IPS-20b (cell line): ENCODE measurements around the gene CACNA1D.

Experiments
- H3K27ac ChIP-seq: one replicate; pipeline ENCODE4 v1.5.1; 2013; ENCODE audit warnings: low read length
- H3K27me3 ChIP-seq: 2 replicates; pipeline ENCODE4 v1.6.1; 2013; ENCODE audit warnings: mild to moderate bottlenecking, low read length, inconsistent platforms; ENCODE audit not compliant: insufficient read depth
- H3K36me3 ChIP-seq: 2 replicates; pipeline ENCODE4 v1.6.1; 2013; ENCODE audit warnings: low read depth, mild to moderate bottlenecking, inconsistent platforms, low read length, moderate library complexity; ENCODE audit not compliant: insufficient read depth
- H3K4me1 ChIP-seq: 2 replicates; pipeline ENCODE4 v1.6.1; 2013; ENCODE audit warnings: mild to moderate bottlenecking, control low read depth, inconsistent platforms, low read length, moderate library complexity; ENCODE audit not compliant: insufficient read depth
- H3K4me3 ChIP-seq: 2 replicates; pipeline ENCODE4 v1.5.1; 2013; ENCODE audit warnings: mild to moderate bottlenecking, low read length, inconsistent platforms
- H3K9ac ChIP-seq: 2 replicates; pipeline ENCODE4 v1.6.1; 2013; ENCODE audit warnings: low read depth, mild to moderate bottlenecking, inconsistent platforms, low read length, moderate library complexity
- H3K9me3 ChIP-seq: 2 replicates; pipeline ENCODE4 v1.6.1; 2013; ENCODE audit warnings: mild to moderate bottlenecking, low read depth, low read length, inconsistent platforms; ENCODE audit not compliant: insufficient read depth

The CACNA1D gene

DNA sequence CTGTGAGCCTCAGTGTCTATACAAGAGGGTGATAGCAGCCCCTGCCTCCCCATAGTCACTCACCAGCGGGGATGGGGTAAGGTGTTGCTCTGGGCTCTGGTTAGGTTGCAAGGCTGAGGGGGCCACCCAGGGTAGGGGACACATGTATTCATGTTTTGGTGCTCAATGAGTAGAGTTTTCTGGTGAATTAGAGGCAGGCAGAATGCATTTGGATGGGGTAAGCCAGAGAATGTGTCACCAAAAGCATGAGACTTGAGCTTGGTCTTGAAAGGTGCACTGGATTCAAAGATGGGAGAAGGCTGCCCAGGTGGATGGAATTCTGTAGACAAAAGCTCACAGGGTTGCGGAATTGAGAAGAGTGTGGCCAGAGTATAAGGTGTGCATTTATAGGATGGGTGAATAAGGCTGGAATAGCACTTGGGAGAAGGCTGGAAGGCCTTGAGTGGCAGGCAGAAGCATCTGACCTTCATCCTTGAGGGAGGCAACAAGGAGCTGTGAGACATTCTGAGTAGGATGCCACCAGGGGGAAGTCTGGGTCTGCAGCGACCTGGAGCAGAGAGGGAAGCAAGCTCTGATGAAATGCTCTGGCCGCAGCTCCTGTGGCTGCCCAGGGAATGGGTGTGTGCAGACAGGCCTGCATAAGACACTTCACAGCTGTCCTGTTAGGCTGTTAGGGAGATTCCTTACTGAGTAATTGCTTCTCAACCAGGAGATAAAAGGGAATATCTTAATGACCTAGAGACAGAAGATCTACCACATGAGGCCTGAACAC, 202.2 kb downstream of the CACNA1D start:
- H3K9ac ChIP-seq, result no peak overlapping the region
- H3K27ac ChIP-seq, result no peak overlapping the region
- no peak overlapping the region for H3K4me3 ChIP-seq
- H3K36me3 ChIP-seq, result no peaks in the 10 kb centered on the region
- no peaks in the 10 kb centered on the region for H3K9me3 ChIP-seq
- no peaks in the 10 kb centered on the region for H3K27me3 ChIP-seq
- no peaks in the 10 kb centered on the region for H3K4me1 ChIP-seq

DNA sequence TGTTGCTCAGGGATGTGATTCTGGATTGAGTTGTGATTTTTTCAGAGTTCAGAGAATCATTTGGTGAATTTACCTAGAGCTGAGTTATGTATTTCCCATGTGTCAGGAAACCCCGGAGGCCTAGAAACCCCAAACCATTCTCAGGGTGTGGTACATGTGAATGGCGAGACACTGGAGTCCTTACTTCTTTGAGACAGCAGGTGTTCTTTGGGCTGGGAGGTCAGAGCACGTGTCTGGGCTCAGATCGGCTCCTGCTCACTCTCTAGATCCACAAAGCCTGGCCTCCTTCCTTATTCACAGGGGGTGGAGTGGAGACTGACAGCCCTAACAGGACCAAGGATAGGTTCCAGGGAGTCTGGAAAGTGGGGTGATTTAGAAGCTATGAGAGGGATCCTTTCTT, 206.0 kb downstream of the CACNA1D start:
- Histone ChIP-seq H3K4me3 (no peak overlapping the region), H3K9me3 (no peaks in the 10 kb centered on the region), H3K27ac (no peak overlapping the region), H3K36me3 (no peaks in the 10 kb centered on the region), H3K9ac (no peak overlapping the region), H3K4me1 (no peaks in the 10 kb centered on the region; the same call in 1 of the 2 replicates), H3K27me3 (no peaks in the 10 kb centered on the region)

DNA sequence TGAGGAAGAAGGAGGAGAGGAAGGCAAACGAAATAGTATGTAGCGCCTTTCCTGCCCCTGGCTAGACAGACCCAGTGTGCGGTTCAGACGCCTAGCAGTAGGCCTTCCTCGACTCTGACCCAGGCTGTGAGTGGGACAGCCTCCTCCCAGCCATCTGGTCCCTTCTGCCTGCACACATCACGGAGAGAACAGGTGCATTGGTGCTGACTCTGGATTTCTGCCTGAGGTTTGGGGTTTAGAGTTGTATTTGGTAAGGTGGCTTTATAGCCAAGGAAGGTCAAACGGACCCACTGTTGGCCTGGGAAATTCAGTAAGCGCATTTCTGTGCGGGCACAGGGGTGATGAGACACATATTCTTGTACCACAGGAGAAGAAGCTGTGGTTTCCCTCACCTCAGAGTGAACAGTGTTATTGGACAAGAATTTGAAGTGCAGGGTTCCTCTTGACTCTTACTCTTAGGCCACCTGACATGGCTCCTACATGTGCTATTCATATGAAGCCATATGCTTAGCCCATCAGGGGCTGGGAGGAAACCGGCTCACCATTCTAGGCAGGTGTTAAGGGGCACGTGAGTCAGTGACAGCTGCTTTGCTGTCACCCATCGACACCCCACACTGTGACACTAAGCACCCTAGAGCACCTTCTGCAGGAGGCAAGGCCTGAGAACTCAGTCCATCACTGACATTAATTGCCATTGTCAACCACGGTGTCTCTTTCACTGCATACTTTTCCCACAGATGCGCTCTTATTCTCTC, 208.5 kb downstream of the CACNA1D start:
- no peaks in the 10 kb centered on the region for H3K9me3 ChIP-seq
- no peaks in the 10 kb centered on the region for H3K27me3 ChIP-seq
- H3K4me3 ChIP-seq, result no peak overlapping the region
- H3K27ac ChIP-seq, result no peak overlapping the region
- no peaks in the 10 kb centered on the region; the same call in 1 of the 2 replicates for H3K4me1 ChIP-seq
- H3K9ac ChIP-seq, result no peak overlapping the region
- no peaks in the 10 kb centered on the region for H3K36me3 ChIP-seq

DNA sequence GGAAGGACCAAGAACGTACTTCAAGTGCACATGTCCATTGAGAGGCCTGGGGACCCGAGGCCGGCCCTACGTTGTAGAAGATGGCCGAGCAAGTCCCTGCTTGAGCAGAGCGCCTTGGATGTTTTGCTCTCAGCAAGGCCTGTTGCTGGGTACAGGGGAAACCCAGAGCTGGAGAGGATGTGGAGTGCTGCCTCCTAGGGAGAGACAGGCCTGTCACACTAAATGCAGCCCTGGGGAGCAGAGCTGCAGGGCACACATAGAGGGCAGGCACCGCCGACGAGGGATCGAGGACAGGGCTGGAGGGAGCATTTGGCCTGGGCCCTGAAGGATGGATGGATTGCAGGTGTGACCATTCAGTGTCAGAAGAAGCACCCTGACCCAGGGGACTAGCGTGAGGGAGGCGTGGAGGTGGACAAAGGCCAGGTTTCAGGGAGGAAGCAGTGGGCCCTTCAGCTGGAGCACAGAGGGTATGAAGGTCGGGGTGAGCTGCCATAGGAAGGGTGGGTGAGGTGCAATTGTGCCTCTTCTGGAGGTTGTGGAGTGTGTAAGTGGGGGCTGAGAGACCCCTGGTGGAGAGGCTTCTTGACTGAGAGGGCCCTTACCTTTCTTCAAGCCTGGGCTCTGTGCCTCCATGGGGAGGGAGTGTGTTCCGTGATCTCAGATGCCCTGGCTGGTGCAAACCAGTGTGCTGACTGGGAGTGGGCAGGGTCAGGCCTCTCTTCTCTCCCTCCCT, 209.4 kb downstream of the CACNA1D start:
- Histone ChIP-seq H3K9ac (no peak overlapping the region), H3K27ac (no peak overlapping the region), H3K4me1 (no peaks in the 10 kb centered on the region; the same call in 1 of the 2 replicates), H3K9me3 (no peaks in the 10 kb centered on the region), H3K36me3 (no peaks in the 10 kb centered on the region), H3K27me3 (no peaks in the 10 kb centered on the region), H3K4me3 (no peak overlapping the region)

DNA sequence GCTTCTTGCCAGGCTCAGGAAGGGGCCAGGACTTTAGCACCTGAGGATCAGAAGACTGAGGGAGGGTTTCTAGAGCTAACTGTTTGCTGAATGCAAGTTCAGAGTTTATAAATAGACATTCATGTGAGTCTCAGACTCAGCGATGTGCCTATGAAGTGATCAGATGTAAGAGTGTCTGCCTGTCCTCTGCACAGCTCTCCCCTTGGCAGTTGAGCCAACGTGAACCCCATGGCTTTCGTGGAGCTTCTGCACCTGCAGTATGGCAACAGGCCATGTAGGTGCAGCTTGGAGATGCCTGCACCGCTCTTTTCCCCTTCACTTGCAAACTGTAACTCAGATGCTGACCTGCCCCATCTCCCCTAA, 209.9 kb downstream of the CACNA1D start:
- Histone ChIP-seq H3K4me3 (no peak overlapping the region), H3K9ac (no peak overlapping the region), H3K36me3 (no peaks in the 10 kb centered on the region), H3K9me3 (no peaks in the 10 kb centered on the region), H3K27ac (no peak overlapping the region), H3K27me3 (no peaks in the 10 kb centered on the region), H3K4me1 (no peaks in the 10 kb centered on the region; the same call in 1 of the 2 replicates)

DNA sequence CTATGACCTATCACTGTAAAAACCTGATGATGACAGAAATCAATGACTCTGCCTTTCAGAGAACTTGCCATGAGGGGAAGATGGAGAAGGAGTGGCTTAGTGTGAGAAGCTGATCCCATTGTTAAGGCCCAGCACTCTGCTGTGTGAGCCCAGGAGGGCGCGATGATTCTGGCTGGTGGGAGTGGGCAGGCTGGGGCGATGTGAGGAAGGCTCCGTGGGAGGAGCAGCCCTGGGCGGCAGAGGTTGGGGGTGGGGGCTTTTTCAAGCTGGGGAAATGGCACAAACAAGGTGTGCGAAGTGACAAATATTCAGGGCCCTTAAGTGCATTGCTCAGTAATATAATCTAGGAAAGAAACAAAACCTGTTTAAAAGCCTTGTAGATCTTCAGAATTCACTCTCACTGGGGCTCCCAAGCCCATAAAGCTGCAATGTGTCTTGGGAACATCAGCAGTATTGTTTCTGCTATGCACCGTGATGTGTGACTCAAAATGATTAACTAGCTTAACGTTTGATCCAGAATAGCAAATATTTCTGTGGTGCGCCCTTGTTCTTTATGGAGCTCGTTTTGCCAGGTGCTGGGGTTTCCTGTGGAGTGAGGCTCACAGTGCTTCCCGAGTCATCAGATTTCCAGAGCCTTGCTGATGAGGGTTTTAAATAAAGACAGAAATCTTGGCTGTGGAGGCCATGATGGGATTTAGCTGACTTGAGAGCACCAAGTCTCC, 210.8 kb downstream of the CACNA1D start:
- Histone ChIP-seq H3K9me3 (no peaks in the 10 kb centered on the region), H3K4me1 (peaks cover 3% of the 10 kb centered on the region; the same call in 1 of the 2 replicates), H3K36me3 (no peaks in the 10 kb centered on the region), H3K27me3 (no peaks in the 10 kb centered on the region), H3K4me3 (no peak overlapping the region), H3K27ac (no peak overlapping the region), H3K9ac (no peak overlapping the region)

DNA sequence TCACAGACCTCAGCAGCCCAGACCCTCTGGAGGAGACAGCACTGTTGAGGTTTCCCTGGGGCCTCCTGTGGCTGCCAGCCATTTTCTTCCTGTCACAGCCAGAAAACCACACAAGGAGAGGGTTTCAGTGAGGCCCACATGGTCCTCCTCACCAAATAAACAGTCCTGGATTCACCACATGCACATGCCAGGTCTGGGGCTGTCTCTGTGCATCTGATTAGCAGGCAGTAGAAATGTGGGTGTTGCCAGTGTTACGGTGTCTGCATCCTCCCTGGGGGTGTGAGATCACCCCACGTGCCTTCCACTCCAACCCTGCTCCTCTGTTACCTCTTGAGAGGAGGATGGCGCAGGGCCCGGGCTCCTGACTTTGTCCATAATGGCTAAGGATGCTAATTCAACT, 211.4 kb downstream of the CACNA1D start:
- Histone ChIP-seq H3K36me3 (no peaks in the 10 kb centered on the region), H3K4me3 (no peak overlapping the region), H3K27me3 (no peaks in the 10 kb centered on the region), H3K9me3 (no peaks in the 10 kb centered on the region), H3K9ac (no peak overlapping the region), H3K27ac (no peak overlapping the region), H3K4me1 (peaks cover 6% of the 10 kb centered on the region; the same call in 1 of the 2 replicates)

DNA sequence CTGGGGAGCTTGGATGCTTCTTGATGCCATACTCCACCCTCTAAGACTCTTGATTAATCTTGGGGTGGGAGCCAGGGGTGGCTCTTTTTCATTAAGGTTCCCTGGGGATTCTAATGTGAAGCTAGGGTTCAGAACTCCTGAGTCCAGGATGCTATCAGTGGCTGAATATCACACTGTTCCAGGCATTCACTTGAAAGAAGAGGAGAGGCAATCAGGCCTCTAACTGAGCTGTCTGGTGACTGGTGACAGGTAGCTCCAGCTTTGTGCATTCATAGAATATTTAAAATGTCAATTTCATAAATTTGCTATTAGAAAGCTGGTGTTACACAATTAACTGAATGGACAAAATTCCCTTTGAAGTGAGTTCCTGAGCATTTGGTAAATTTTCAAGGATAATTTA, 212.8 kb downstream of the CACNA1D start:
- Histone ChIP-seq H3K27me3 (no peaks in the 10 kb centered on the region), H3K9me3 (no peaks in the 10 kb centered on the region), H3K4me3 (no peak overlapping the region), H3K27ac (no peak overlapping the region), H3K4me1 (peaks cover 6% of the 10 kb centered on the region; the same call in 1 of the 2 replicates), H3K9ac (no peak overlapping the region), H3K36me3 (no peaks in the 10 kb centered on the region)

DNA sequence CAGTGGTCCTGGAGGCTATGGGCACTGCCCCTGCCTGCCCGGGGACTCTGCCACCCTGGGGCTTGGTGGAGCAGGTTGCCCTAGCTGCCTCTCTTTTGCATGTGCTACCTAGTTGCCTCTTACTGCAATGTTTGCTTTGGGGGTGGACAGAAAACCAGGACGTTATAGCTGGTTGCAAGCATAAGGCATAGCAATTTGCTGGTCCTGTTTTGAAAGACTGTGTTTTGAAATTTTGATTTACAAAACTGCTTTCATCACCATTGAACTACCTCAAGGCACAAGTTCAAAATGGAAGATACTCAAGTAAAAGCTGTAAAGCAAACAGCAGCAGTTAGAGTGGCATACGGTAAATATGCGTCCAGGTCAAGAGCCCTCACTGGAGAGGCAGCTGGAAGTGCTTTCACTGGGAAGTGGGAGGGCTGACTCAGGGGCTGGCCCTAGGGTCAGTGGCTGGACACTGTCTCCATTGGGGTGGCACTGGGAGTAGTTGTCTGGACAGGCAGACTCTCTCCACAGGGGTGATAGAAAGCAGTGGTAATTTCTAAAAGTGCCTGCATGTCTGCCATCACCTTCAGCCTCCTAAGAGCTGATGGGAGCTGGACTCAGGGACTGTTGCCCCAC, 213.7 kb downstream of the CACNA1D start:
- no peak overlapping the region for H3K27ac ChIP-seq

DNA sequence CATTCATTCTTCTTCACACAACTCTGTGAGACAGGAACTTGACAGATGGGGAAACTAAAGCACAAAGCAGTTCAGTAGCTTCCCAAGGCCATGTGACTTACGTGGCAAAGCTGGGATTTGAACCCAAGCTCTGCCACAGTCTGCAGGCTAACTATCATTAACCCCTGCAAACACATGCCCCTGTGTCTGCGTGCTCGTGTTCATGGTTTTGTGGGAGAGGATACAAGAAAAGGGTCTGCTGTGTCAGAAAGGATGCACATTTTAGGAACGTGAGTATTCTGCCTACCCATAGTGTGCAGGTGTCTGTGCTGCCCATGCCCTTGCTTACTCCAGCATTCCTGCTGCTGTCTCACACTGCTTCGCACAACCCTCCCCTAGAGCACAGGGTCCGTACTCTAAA, 214.8 kb downstream of the CACNA1D start:
- H3K4me3 ChIP-seq, result no peak overlapping the region
- H3K27me3 ChIP-seq, result no peaks in the 10 kb centered on the region
- no peak overlapping the region for H3K27ac ChIP-seq
- peaks cover 6% of the 10 kb centered on the region; the same call in 1 of the 2 replicates for H3K4me1 ChIP-seq
- H3K36me3 ChIP-seq, result no peaks in the 10 kb centered on the region
- H3K9me3 ChIP-seq, result no peaks in the 10 kb centered on the region
- no peak overlapping the region for H3K9ac ChIP-seq

More for the DNA sequence above, 213.7 kb downstream of the CACNA1D start:
- peaks cover 6% of the 10 kb centered on the region; the same call in 1 of the 2 replicates for H3K4me1 ChIP-seq
- H3K4me3 ChIP-seq, result no peak overlapping the region
- no peaks in the 10 kb centered on the region for H3K36me3 ChIP-seq
- H3K9me3 ChIP-seq, result no peaks in the 10 kb centered on the region
- H3K27me3 ChIP-seq, result no peaks in the 10 kb centered on the region
- H3K9ac ChIP-seq, result no peak overlapping the region
